Hair follicular keratinocyte (primary cell): ENCODE results near the gene DNAJC18. TPM values are rescaled to one million over a fixed set of nuclear protein-coding genes. Genes with fewer than 3 reads are reported as not detected.

ENCODE experiments used
- total RNA-seq: library from RNA; depleted of rRNA; stranded (reverse); fragments of >200 nt; gene quantifications from 2 replicates; pipeline ENCODE4 v1.2.3, GENCODE V29; 2015

The DNAJC18 gene
- total RNA-seq: 5.7 and 17.3 TPM in 2 replicates

GRCh38 chr5:139439013-139439903, at the start of gene DNAJC18:
Gene DNAJC18, minus strand, starts transcription at chr5:139439525. Its CDS starts 80 bp downstream, at chr5:139439445.

GRCh38 chr5:139482050-139482889, 42.9 kb upstream of the DNAJC18 start, which contains the start of gene STING1:
Gene STING1, minus strand, starts transcription at chr5:139482758. Its CDS starts 1,054 bp downstream, at chr5:139481704.

DNA sequence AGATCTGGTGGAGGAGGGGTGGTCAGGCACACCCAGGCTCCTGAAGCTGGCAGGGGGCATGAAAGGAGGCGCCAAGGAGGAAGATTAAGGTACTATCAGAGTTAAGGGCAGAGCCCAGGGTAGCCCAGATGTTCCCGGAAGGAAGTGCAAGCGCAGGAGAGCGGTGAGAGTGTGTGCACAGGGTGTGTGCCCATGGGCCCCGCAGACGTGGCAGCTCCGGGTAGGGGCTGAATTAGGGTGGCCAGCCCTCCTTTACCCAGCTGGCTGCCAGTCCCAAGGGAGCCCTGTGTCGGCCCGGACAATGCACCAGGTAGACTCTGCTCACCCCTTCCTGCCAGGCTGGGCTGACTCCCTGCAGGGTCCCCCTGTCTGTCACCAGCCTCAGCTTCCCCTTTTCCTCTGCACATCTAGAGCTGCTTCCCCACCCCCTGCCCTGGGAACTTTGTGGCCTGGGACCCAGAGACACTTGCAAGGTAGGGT, 31.5 kb upstream of the DNAJC18 start, which contains the start of gene SMIM33:
Gene SMIM33 (plus strand): TSS at position 184 of the 480 bp plus-strand sequence. CDS start 118 bp downstream, at position 302.

GRCh38 chr5:139462586-139463276, 23.4 kb upstream of the DNAJC18 start, which contains the start of gene ECSCR:
Gene ECSCR, minus strand, starts transcription at chr5:139462743. Its CDS starts 73 bp downstream, at chr5:139462670.

GRCh38 chr5:139403787-139404483, 35.4 kb downstream of the DNAJC18 start, which contains the start of gene SPATA24:
Gene SPATA24, minus strand, starts transcription at chr5:139404089. Its CDS starts 29 bp downstream, at chr5:139404060.

GRCh38 chr5:139394654-139395566, 44.4 kb downstream of the DNAJC18 start, which contains the start of gene PROB1:
Gene PROB1, minus strand, starts transcription at chr5:139395104. Its CDS starts 23 bp downstream, at chr5:139395081.

DNA sequence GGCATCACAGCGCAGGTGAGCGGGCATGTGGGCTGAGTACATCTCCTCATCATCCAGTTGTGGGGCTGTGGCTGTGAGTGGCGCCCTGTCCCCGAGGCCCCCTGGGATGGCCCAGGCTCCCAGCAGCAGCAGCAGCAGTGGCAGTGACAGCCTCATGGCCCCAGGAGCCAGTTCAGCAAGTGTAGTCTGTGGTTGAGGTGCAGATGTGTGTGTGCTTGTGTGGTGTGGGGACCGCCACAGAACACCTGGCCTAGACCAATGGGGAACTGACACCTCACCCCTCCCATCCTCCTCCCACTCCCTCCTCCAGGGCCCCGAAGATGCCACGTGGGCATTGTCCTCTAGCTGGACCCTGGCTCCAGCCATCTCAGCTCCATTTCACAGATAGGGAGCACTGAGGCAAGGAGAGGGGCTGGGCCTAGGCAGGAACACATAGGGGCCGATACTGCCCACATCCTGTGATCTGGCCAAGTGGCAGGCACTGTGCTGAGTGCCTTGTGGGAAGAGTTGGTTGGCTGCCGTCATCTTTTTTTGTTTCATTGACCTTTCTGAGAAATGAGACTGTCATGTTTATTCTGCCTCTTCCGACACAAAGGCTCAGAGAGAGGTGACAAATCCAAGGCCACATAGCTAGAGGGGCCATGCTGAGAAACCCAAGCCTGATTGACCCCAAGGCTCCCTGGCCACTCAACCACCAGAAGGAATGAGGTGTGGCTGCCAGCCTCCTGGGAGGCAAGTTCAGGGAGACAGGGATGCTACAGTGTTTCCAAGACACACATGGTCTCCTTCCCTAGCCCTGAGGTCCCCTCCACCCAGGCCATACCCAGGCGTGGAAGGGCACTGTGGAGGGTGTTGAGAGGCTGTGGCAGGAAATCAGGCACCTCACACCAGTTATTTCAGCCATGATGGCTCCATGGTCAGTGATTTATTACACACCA, 49.4 kb downstream of the DNAJC18 start, which contains the start of gene MZB1:
Gene MZB1 (minus strand): TSS at position 213 of the 938 bp plus-strand sequence. CDS start 57 bp downstream, at position 156.

DNA sequence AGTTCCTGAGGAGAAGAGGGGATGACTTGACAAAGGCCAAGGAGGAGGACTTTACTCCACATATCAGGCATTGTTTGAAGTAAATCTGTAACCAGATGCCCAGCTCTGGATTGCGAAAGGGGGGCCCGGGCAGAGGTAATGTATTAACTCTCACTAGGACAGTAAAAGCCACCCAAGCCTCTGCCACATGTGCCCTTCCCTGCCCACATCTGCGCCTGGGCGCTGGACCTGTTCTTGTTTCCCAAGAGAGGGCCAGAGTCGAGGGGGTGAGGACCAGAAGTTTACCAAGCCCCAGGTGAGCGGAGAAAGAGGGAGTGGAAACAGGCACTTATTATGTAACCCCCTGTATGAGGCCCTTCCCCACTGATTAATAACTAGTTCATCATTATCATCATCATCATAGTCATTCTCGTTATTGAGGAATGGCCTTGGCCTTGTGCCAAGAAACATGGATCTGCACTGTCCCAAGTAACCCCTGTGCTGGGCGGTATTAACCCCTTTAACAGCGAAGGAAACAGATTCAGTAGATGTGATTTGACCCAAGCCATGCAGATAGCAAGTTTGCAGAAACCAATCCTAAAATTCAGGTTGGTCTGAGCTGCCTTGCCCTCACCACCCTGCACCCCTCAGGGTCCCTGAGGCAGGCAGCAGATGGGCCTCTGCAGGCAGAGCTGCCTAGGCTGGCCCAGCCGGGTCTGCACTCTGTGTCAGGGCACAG, 55.9 kb downstream of the DNAJC18 start, which contains the start of gene SLC23A1:
Gene SLC23A1 (minus strand): TSS at position 23 of the 718 bp plus-strand sequence. CDS start 44 bp downstream, outside the sequence.

Other genes with a start within 250 kb of the DNAJC18 start
- 60.9 and 71.8 TPM in 2 replicates for gene SIL1, start 241.2 kb downstream of the DNAJC18 start, total RNA-seq
- gene MATR3, start 145.8 kb downstream of the DNAJC18 start, total RNA-seq: 130 and 151 TPM in 2 replicates
- 43.7 and 62.6 TPM in 2 replicates for gene PAIP2, start 97.7 kb downstream of the DNAJC18 start, total RNA-seq
- gene SLC23A1, start 56.2 kb downstream of the DNAJC18 start, total RNA-seq: not detected in 2 replicates
- 0.16 TPM in 1 of 2 replicates, not detected in the other for gene MZB1, start 49.6 kb downstream of the DNAJC18 start, total RNA-seq
- 0.78 and 2.7 TPM in 2 replicates for gene PROB1, start 44.4 kb downstream of the DNAJC18 start, total RNA-seq
- 3.0 and 4.6 TPM in 2 replicates for gene SPATA24, start 35.4 kb downstream of the DNAJC18 start, total RNA-seq
- not detected in 2 replicates for gene ECSCR, start 23.2 kb upstream of the DNAJC18 start, total RNA-seq
- gene SMIM33, start 31.5 kb upstream of the DNAJC18 start, total RNA-seq: not detected in 2 replicates
- gene STING1, start 43.2 kb upstream of the DNAJC18 start, total RNA-seq: 44.2 and 55.8 TPM in 2 replicates
- 131 and 180 TPM in 2 replicates for gene UBE2D2, start 121.8 kb upstream of the DNAJC18 start, total RNA-seq
- 4.2 and 4.9 TPM in 2 replicates for gene CXXC5, start 208.8 kb upstream of the DNAJC18 start, total RNA-seq